Activated CD8-positive, alpha-beta memory T cell treated with anti-CD3 and anti-CD28 coated beads for 24 hours (primary cell): ENCODE measurements around the gene TMEM135.
"Not testable (repeated sequence)": the region's sequence is repeated elsewhere in the genome, so short reads cannot be mapped to it uniquely, and the experiment has no call there.

ENCODE experiments used
- DNase-seq: peaks from one replicate; pipeline ENCODE4 v3.0.0-alpha.2; 2020

The TMEM135 gene

GRCh38 chr11:87081358-87081757, 43.6 kb downstream of the TMEM135 start:
- no peak for DNase-seq

GRCh38 chr11:87082590-87082989, 44.9 kb downstream of the TMEM135 start:
- no peak for DNase-seq

- no peak for DNase-seq
These were observed 45.3 kb downstream of the TMEM135 start for GRCh38 chr11:87083029-87083428.

GRCh38 chr11:87092159-87092558, 54.4 kb downstream of the TMEM135 start:
- no peak for DNase-seq

- no peak for DNase-seq
These were observed 54.8 kb downstream of the TMEM135 start for GRCh38 chr11:87092567-87092966.

GRCh38 chr11:87097582-87097981, 59.8 kb downstream of the TMEM135 start:
- peak; percentile 62 for DNase-seq

GRCh38 chr11:87101956-87102580, 64.3 kb downstream of the TMEM135 start:
- DNase-seq: no peak

- DNase-seq: not testable (repeated sequence)
These were observed 68.1 kb downstream of the TMEM135 start for GRCh38 chr11:87105826-87106225.

GRCh38 chr11:87107379-87107778, 69.6 kb downstream of the TMEM135 start:
- not testable (repeated sequence) for DNase-seq

GRCh38 chr11:87110443-87111131, 72.9 kb downstream of the TMEM135 start:
- no peak for DNase-seq

- no peak for DNase-seq
These were observed 76.4 kb downstream of the TMEM135 start for GRCh38 chr11:87114093-87114492.

GRCh38 chr11:87116185-87116584, 78.5 kb downstream of the TMEM135 start:
- DNase-seq: no peak

- DNase-seq: no peak
These were observed 83.2 kb downstream of the TMEM135 start for GRCh38 chr11:87120937-87121336.

GRCh38 chr11:87122852-87123251, 85.1 kb downstream of the TMEM135 start:
- no peak for DNase-seq

GRCh38 chr11:87125257-87125656, 87.5 kb downstream of the TMEM135 start:
- no peak for DNase-seq

- no peak for DNase-seq
These were observed 89.4 kb downstream of the TMEM135 start for GRCh38 chr11:87127101-87127500.

GRCh38 chr11:87128372-87128771, 90.6 kb downstream of the TMEM135 start:
- no peak for DNase-seq

- no peak for DNase-seq
These were observed 96.9 kb downstream of the TMEM135 start for GRCh38 chr11:87134524-87135106.

- no peak for DNase-seq
These were observed 98.5 kb downstream of the TMEM135 start for GRCh38 chr11:87136236-87136635.

GRCh38 chr11:87137711-87138110, 100.0 kb downstream of the TMEM135 start:
- DNase-seq: no peak

- DNase-seq: no peak
These were observed 101.7 kb downstream of the TMEM135 start for GRCh38 chr11:87139475-87139874.

- no peak for DNase-seq
These were observed 103.6 kb downstream of the TMEM135 start for GRCh38 chr11:87141322-87141721.

GRCh38 chr11:87141980-87142514, 104.3 kb downstream of the TMEM135 start:
- DNase-seq: no peak

GRCh38 chr11:87142594-87142993, 104.9 kb downstream of the TMEM135 start:
- no peak for DNase-seq
